Right lobe of liver (tissue), 4 donors: ENCODE data around the gene FGGY.

ENCODE experiments used
- POLR2A ChIP-seq: fragments of 450-650 bp; IDR thresholded peaks from one replicate; pipeline ENCODE4 v1.6.1; 2017; ENCODE audit warnings: antibody characterized with exemption, mild to moderate bottlenecking
- TF ChIP-seq, protein P1 (sequence below), 4 donors: fragments of 200-600 bp in 3 of 4; fragments of 450-650 bp in 1 of 4; IDR thresholded peaks; one replicate each; pipeline versions ENCODE4 v1.5.1 to v1.8.0; 2016 to 2022; ENCODE audit warnings: antibody characterized with exemption in 4 of 4, mild to moderate bottlenecking in 2 of 4
- donor health status: DM: no; HTN: no; CAD: no.
- donor health status: DM: no; HTN: no; CAD: no.
- donor health status: DM: no; HTN: yes; CAD: no.

GRCh38 chr1:59397139-59397858, 100.4 kb downstream of the FGGY start:
- TF ChIP-seq, protein P1, sequence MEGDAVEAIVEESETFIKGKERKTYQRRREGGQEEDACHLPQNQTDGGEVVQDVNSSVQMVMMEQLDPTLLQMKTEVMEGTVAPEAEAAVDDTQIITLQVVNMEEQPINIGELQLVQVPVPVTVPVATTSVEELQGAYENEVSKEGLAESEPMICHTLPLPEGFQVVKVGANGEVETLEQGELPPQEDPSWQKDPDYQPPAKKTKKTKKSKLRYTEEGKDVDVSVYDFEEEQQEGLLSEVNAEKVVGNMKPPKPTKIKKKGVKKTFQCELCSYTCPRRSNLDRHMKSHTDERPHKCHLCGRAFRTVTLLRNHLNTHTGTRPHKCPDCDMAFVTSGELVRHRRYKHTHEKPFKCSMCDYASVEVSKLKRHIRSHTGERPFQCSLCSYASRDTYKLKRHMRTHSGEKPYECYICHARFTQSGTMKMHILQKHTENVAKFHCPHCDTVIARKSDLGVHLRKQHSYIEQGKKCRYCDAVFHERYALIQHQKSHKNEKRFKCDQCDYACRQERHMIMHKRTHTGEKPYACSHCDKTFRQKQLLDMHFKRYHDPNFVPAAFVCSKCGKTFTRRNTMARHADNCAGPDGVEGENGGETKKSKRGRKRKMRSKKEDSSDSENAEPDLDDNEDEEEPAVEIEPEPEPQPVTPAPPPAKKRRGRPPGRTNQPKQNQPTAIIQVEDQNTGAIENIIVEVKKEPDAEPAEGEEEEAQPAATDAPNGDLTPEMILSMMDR (IDR thresholded peaks at IDR 0.05), result no peak
- no peak for TF ChIP-seq POLR2A
